ENCODE measurements around the gene KCNA2.

KCNA2 gene

GRCh38 chr1:110605901-110606656 is at the start of gene KCNA2:
KCNA2 (minus strand) TSS chr1:110606358; CDS start chr1:110604782, 1,576 bp downstream.
- DNase-seq: peak; percentile 39

- no peak for DNase-seq
These were observed 44.5 kb upstream of the KCNA2 start for GRCh38 chr1:110650609-110651008.

- DNase-seq: no peak
These were observed 42.3 kb upstream of the KCNA2 start for GRCh38 chr1:110648417-110648816.

GRCh38 chr1:110647254-110647891 is 41.2 kb upstream of the KCNA2 start:
- no peak for DNase-seq

GRCh38 chr1:110645821-110646735 is 39.9 kb upstream of the KCNA2 start:
- DNase-seq: no peak

GRCh38 chr1:110645211-110645610 is 39.1 kb upstream of the KCNA2 start:
- DNase-seq: no peak

GRCh38 chr1:110643879-110644472 is 37.8 kb upstream of the KCNA2 start:
- no peak for DNase-seq

- no peak for DNase-seq
These were observed 33.7 kb upstream of the KCNA2 start for GRCh38 chr1:110639724-110640386.

- no peak for DNase-seq
These were observed 32.4 kb upstream of the KCNA2 start for GRCh38 chr1:110638556-110638955.

- DNase-seq: no peak
These were observed 31.9 kb upstream of the KCNA2 start for GRCh38 chr1:110638058-110638457.

GRCh38 chr1:110637475-110637874 is 31.3 kb upstream of the KCNA2 start:
- DNase-seq: no peak

- no peak for DNase-seq
These were observed 30.2 kb upstream of the KCNA2 start for GRCh38 chr1:110636149-110636935.

- DNase-seq: no peak
These were observed 29.3 kb upstream of the KCNA2 start for GRCh38 chr1:110635434-110635833.

- DNase-seq: no peak
These were observed 28.5 kb upstream of the KCNA2 start for GRCh38 chr1:110634455-110635311.

- DNase-seq: no peak
These were observed 27.9 kb upstream of the KCNA2 start for GRCh38 chr1:110634086-110634454.

GRCh38 chr1:110633646-110634030 is 27.5 kb upstream of the KCNA2 start:
- DNase-seq: no peak

GRCh38 chr1:110631836-110632620 is 25.9 kb upstream of the KCNA2 start:
- no peak for DNase-seq

GRCh38 chr1:110630839-110631663 is 24.9 kb upstream of the KCNA2 start:
- DNase-seq: peak; percentile 71

Measured in NCI-H1092 (cell line).